Activated CD4-positive, alpha-beta memory T cell treated with anti-CD3 and anti-CD28 coated beads, Interleukin-2, amount 10 ng/mL, durations not matched to agents 7 days and 5 days (primary cell): Measurements from ENCODE around the gene CLTC. TPM values are rescaled to one million over a fixed set of nuclear protein-coding genes. Genes with fewer than 3 reads are reported as not detected.
A peak's percentile ranks its signal among the peaks of the same experiment; 100 is the strongest.

ENCODE experiments used
- CTCF ChIA-PET: fragments of 350-600 bp; sonication (Branson Sonifier 250); formaldehyde crosslinking; loops from one replicate; lab custom pipeline; 2021; ENCODE audit warnings: antibody characterized with exemption, inconsistent platforms; lab: Charles Lee
- POLR2A ChIA-PET: fragments of 350-600 bp; sonication (Branson Sonifier 250); formaldehyde crosslinking; loops from one replicate; lab custom pipeline; 2021; ENCODE audit warnings: antibody characterized with exemption; lab: Charles Lee
- DNase-seq: peaks from one replicate; pipeline ENCODE4 v3.0.0-alpha.2; 2020
- H3K27ac Mint-ChIP-seq: one replicate; pipeline ENCODE4 v1.8.0; 2021; ENCODE audit warnings: mild to moderate bottlenecking, mixed read lengths
- H3K27me3 Mint-ChIP-seq: one replicate; pipeline ENCODE4 v1.8.0; 2021; ENCODE audit warnings: mixed read lengths
- H3K36me3 Mint-ChIP-seq: one replicate; pipeline ENCODE4 v1.8.0; 2021; ENCODE audit warnings: low read depth, mixed read lengths
- H3K4me1 Mint-ChIP-seq: one replicate; pipeline ENCODE4 v1.8.0; 2021; ENCODE audit warnings: mixed read lengths
- H3K4me3 Mint-ChIP-seq: one replicate; pipeline ENCODE4 v1.8.0; 2021; ENCODE audit warnings: mild to moderate bottlenecking, mixed read lengths
- H3K9me3 Mint-ChIP-seq: one replicate; pipeline ENCODE4 v1.8.0; 2021; ENCODE audit warnings: mixed read lengths
- total RNA-seq, 2 experiments: library from RNA; stranded (reverse); gene quantifications; one replicate each; pipeline ENCODE4 v1.2.3, GENCODE V29; 2021

CLTC gene
- total RNA-seq, 2 experiments from 2014 or later: 156 to 163 TPM

DNA sequence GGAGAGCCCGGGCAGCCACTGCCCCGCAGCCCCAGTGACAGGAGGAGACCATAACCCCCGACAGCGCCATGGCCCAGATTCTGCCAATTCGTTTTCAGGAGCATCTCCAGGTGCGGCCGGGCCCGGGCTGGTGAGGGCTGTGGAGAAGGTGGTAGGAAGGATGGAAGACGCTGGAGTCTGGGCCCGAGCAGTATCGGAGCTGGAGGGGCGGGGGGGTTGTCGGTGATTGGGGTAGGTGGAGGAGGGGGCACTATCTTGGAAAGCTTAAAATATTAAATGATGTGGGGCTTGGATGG, 317 bp downstream of the CLTC start:
- peaks cover 40% of the 10 kb centered on the region for H3K36me3 Mint-ChIP-seq
- CTCF ChIA-PET: interaction anchor here (1.1 to 1.9 kb wide), 5 partner anchors 14 to 309 kb away, joined by 3 to 5 read pairs (median 4); partner anchors contain the start of genes PTRH2 and VMP1

DNA sequence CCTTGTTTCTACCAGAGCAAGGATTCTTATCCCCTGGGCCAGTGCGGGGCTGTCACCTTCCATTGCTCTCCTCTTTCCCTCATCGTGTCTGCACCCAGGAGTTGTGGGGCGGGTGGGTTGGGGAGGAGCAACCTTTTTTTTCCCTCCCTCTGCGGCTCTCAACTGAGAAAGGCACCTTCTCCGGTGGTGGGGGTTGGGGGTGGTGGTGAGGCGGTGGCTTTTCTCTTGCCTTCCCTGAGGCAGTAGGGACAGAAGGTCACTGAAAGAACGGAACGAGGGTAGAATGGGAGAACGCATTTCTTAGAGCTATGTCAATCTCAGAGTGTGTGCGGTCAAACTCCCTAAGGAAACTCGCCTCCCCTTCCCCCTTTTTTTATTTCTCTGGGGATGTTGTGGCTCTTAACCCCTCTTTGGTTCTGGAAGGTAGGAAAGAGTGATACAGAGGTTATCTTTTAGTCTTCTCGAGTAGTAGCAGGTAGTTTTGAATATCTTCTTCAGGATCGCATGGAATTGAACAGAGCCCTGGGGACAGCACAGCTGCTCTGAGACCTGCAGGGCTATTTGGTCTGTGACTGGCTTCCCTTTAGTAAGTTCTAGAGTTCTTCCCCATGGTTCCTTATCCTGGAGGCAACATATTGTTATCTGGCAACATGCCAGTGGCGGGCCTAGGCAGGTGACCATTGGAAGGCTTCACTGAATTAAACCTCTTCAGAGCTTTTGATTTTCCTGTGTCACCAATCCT, 994 bp downstream of the CLTC start:
- peaks cover 54% of the 10 kb centered on the region for H3K4me1 Mint-ChIP-seq
- peak; percentile 69 for DNase-seq
- H3K4me3 Mint-ChIP-seq: peak overlapping the region; percentile 89
- no peaks in the 10 kb centered on the region for H3K27me3 Mint-ChIP-seq
- H3K27ac Mint-ChIP-seq: peak overlapping the region; percentile 99
- no peaks in the 10 kb centered on the region for H3K9me3 Mint-ChIP-seq
- peaks cover 42% of the 10 kb centered on the region for H3K36me3 Mint-ChIP-seq
- ChIA-PET POLR2A (interaction anchor here (0.8 to 7.3 kb wide), 30 partner anchors 11 to 1277 kb away, joined by 3 to 98 read pairs (median 9); partner anchors contain the start of genes DHX40, HEATR6, PTRH2 and RNFT1), CTCF (interaction anchor here (1.6 kb wide), 1 partner anchor 15 kb away, joined by 3 read pairs; no protein-coding TSS in a partner anchor)

More for the DNA sequence above, 317 bp downstream of the CLTC start:
- H3K9me3 Mint-ChIP-seq: no peaks in the 10 kb centered on the region
- DNase-seq: no peak
- H3K27me3 Mint-ChIP-seq: no peaks in the 10 kb centered on the region
- peak overlapping the region; percentile 99 for H3K27ac Mint-ChIP-seq
- peaks cover 50% of the 10 kb centered on the region for H3K4me1 Mint-ChIP-seq
- POLR2A ChIA-PET: interaction anchor here (0.8 to 7.3 kb wide), 38 partner anchors 11 to 1276 kb away, joined by 3 to 98 read pairs (median 8); partner anchors contain the start of genes CA4, DHX40, PRR11 and PTRH2
- H3K4me3 Mint-ChIP-seq: peak overlapping the region; percentile 89

DNA sequence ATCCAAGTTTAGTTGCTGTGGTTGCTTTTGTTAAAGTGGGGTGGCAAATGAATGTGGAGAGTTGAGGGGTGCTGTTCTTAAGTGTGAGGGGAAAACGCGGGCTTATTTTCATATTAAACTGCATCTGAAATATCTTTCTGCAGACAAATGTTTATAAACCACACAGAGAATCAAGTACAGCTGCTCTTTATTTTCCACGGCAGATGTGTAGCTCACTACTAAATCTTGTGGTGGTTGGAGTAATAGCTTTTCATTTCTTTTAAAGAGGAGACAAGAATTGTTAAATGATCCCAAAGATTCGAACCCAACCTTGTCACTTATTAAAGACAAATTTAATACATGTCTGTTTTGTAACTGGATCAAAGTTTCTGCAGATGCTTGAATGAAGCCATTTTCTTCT, 2.1 kb downstream of the CLTC start:
- ChIA-PET CTCF (interaction anchor here (0.8 to 1.1 kb wide), 2 partner anchors 292 to 311 kb away, joined by 3 read pairs; no protein-coding TSS in a partner anchor), POLR2A (interaction anchor here (1.3 to 7.3 kb wide), 4 partner anchors 14 to 343 kb away, joined by 3 to 98 read pairs (median 70); partner anchors contain the start of gene RNFT1)
- H3K27ac Mint-ChIP-seq: peak overlapping the region; percentile 21
- peaks cover 49% of the 10 kb centered on the region for H3K36me3 Mint-ChIP-seq
- DNase-seq: no peak
- no peaks in the 10 kb centered on the region for H3K9me3 Mint-ChIP-seq
- peak overlapping the region; percentile 89 for H3K4me3 Mint-ChIP-seq
- H3K4me1 Mint-ChIP-seq: peaks cover 62% of the 10 kb centered on the region
- no peaks in the 10 kb centered on the region for H3K27me3 Mint-ChIP-seq

DNA sequence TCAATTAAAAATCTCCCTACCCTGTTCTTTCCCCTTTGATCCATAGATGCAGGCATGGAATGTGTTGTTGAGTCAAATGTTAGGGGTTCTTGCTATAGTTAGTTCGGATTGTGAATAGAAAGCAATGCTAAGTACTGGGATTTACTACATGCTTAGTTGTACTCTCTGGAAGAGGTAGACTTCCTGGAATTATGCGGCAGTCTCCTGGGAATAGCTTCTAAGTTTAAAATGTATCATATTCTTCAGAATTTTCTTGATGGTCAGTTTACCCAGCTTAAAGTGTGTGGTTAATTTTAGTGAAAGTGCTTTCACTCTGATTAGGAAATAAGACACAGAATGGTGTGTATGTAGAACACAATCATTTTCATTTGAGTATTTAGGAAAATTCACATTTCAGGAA, 3.5 kb downstream of the CLTC start:
- CTCF ChIA-PET: interaction anchor here (1.0 kb wide), 1 partner anchor 63 kb away, joined by 3 read pairs; no protein-coding TSS in a partner anchor
- peak overlapping the region; percentile 28 for H3K4me3 Mint-ChIP-seq
- POLR2A ChIA-PET: interaction anchor here (0.7 to 7.3 kb wide), 5 partner anchors 13 to 270 kb away, joined by 3 to 98 read pairs (median 65); partner anchors contain the start of genes RPS6KB1 and TUBD1

DNA sequence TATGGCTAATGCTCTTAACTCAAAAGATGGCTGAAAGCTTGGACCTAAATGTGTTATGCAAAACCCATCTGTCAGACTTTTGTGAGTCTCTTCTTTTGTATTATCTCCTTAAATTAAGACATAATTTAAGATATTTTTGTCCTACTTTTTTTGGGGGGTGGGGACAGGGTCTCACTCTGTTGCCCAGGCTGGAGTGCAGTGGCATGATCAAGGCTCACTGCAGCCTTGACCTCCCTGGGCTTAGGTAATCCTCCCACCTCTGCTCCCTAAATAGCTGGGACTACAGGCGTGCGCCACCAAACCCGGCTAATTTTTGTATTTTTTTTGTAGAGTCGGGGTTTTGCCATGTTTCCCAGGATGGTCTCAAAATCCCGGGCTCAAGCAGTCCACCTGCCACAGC, 7.1 kb downstream of the CLTC start:
- no peak overlapping the region for H3K4me3 Mint-ChIP-seq
- CTCF ChIA-PET: no interaction called here
- H3K27me3 Mint-ChIP-seq: no peaks in the 10 kb centered on the region
- DNase-seq: no peak
- no peak overlapping the region for H3K27ac Mint-ChIP-seq
- no peaks in the 10 kb centered on the region for H3K9me3 Mint-ChIP-seq
- H3K4me1 Mint-ChIP-seq: peaks cover 71% of the 10 kb centered on the region
- H3K36me3 Mint-ChIP-seq: peaks cover 51% of the 10 kb centered on the region
- POLR2A ChIA-PET: interaction anchor here (1.7 kb wide), 1 partner anchor 9 kb away, joined by 7 read pairs; no protein-coding TSS in a partner anchor

More for the DNA sequence above, 3.5 kb downstream of the CLTC start:
- peaks cover 56% of the 10 kb centered on the region for H3K4me1 Mint-ChIP-seq
- no peaks in the 10 kb centered on the region for H3K9me3 Mint-ChIP-seq
- H3K27me3 Mint-ChIP-seq: no peaks in the 10 kb centered on the region
- peaks cover 55% of the 10 kb centered on the region for H3K36me3 Mint-ChIP-seq
- no peak for DNase-seq
- no peak overlapping the region for H3K27ac Mint-ChIP-seq

DNA sequence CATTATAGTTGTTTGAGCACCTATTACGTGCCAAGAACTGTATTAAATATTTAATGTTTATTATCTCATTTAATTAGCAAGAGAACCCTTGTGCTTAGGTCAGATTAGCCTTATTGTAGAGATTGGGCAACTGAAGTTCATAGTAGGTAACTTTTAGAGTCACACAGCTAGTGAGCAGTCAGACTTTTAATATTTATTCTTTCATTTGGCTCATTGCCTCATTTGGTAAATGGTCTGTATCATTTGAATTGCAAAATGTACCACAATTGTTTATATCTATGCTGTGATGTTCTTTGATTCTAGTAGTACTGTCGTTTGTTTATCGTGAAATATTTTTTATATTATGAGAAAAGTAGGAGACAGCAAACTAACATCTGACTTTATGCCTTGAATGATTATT, 7.6 kb downstream of the CLTC start:
- Mint-ChIP-seq H3K36me3 (peaks cover 50% of the 10 kb centered on the region), H3K27ac (no peak overlapping the region), H3K4me3 (no peak overlapping the region), H3K27me3 (no peaks in the 10 kb centered on the region), H3K9me3 (no peaks in the 10 kb centered on the region), H3K4me1 (peaks cover 67% of the 10 kb centered on the region)
- DNase-seq: no peak
- ChIA-PET CTCF (no interaction called here), POLR2A (interaction anchor here (0.7 to 1.7 kb wide), 3 partner anchors 10 to 61 kb away, joined by 3 to 7 read pairs (median 4); no protein-coding TSS in a partner anchor)

DNA sequence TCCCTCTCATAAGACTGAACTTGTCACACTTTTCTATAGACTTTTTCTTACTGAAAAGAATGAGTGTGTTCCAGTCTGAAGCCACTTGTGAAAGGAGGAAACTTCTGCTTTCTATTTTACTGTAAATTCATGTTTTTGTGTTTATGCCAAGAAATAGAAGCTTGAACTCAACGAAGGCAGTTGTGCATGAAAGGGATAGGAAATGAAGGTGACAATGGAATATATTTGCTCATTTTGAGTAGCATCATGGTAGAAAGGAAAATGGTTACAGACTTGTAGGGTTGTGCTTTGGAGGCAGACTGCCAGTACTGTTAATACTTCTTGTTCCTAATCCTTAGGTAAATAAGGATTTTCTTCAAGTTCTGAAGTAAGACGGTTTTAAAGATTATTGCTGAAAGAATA, 8.1 kb downstream of the CLTC start:
- H3K4me1 Mint-ChIP-seq: peaks cover 67% of the 10 kb centered on the region
- no peak overlapping the region for H3K27ac Mint-ChIP-seq
- no peaks in the 10 kb centered on the region for H3K9me3 Mint-ChIP-seq
- ChIA-PET POLR2A (interaction anchor here (0.7 to 1.7 kb wide), 3 partner anchors 10 to 62 kb away, joined by 3 to 7 read pairs (median 4); no protein-coding TSS in a partner anchor), CTCF (no interaction called here)
- no peak overlapping the region for H3K4me3 Mint-ChIP-seq
- DNase-seq: no peak
- no peaks in the 10 kb centered on the region for H3K27me3 Mint-ChIP-seq
- H3K36me3 Mint-ChIP-seq: peaks cover 53% of the 10 kb centered on the region

DNA sequence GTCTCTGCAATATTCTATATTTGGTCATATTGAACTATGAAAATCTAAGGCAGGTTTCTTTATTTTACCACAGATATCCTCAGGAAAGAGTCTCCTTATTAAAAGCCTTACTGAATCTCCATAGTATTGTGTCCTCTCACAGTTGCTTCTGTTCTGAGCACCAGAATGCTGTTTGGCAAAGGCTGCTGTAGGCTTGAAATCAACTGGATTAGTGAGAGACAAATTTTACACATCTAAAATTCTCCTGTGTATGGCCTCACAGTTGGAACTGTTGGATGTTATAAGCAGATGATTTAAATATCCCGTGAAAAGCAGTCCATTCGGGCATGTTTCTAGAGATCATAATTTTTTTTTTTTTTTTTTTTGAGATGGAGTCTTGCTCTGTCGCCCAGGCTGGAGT, 9.5 kb downstream of the CLTC start:
- POLR2A ChIA-PET: no interaction called here
- peaks cover 44% of the 10 kb centered on the region for H3K36me3 Mint-ChIP-seq

DNA sequence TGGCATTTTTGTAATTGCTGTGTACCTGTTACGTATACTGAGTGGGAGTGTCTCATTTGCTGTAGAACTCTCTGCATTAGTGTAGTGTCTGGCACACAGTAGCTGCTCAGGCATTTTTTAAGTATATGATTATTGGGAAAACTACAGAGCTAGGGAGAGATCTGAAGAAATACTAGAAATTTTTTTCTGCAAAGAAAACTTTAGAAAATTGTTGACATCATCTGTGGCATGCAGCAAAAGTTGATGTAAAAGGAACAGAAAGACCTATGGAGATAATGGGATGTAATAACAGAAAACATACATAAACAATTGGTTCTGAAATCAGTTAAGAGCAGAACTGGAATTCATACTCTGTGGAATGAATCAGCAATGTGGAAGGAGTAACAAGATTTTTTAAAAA, 11.6 kb downstream of the CLTC start:
- Mint-ChIP-seq H3K4me1 (peaks cover 77% of the 10 kb centered on the region), H3K9me3 (no peaks in the 10 kb centered on the region), H3K36me3 (peaks cover 36% of the 10 kb centered on the region), H3K27ac (no peak overlapping the region), H3K27me3 (no peaks in the 10 kb centered on the region), H3K4me3 (no peak overlapping the region)
- CTCF ChIA-PET: no interaction called here
- DNase-seq: no peak
- POLR2A ChIA-PET: no interaction called here

More for the DNA sequence above, 9.5 kb downstream of the CLTC start:
- no peak for DNase-seq
- peaks cover 68% of the 10 kb centered on the region for H3K4me1 Mint-ChIP-seq
- CTCF ChIA-PET: no interaction called here
- H3K27ac Mint-ChIP-seq: no peak overlapping the region
- no peaks in the 10 kb centered on the region for H3K9me3 Mint-ChIP-seq
- no peak overlapping the region for H3K4me3 Mint-ChIP-seq
- H3K27me3 Mint-ChIP-seq: no peaks in the 10 kb centered on the region

DNA sequence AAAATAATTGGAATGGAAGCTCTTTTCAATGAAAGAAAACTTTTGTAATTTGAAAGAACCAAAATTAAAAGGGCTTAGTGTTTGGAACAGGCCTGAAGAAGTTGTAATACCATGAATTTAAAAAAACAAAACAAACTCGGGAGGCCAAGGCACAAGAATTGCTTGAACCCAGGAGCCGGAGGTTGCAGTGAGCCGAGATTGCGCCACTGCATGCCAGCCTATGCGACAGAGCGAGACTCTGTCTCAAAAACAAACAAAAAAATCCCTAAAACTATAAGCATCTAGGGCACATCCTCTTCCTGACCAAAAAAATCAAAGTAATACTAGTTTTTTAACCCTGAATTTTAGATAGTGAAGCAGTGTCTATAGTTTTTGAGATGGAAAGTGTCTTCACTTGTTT, 12.7 kb downstream of the CLTC start:
- Mint-ChIP-seq H3K36me3 (peaks cover 35% of the 10 kb centered on the region), H3K9me3 (no peaks in the 10 kb centered on the region), H3K4me3 (no peak overlapping the region), H3K4me1 (peaks cover 75% of the 10 kb centered on the region), H3K27me3 (no peaks in the 10 kb centered on the region), H3K27ac (peak overlapping the region; percentile 3)
- ChIA-PET CTCF (no interaction called here), POLR2A (interaction anchor here (1.4 kb wide), 1 partner anchor 10 kb away, joined by 3 read pairs; no protein-coding TSS in a partner anchor)
- no peak for DNase-seq

DNA sequence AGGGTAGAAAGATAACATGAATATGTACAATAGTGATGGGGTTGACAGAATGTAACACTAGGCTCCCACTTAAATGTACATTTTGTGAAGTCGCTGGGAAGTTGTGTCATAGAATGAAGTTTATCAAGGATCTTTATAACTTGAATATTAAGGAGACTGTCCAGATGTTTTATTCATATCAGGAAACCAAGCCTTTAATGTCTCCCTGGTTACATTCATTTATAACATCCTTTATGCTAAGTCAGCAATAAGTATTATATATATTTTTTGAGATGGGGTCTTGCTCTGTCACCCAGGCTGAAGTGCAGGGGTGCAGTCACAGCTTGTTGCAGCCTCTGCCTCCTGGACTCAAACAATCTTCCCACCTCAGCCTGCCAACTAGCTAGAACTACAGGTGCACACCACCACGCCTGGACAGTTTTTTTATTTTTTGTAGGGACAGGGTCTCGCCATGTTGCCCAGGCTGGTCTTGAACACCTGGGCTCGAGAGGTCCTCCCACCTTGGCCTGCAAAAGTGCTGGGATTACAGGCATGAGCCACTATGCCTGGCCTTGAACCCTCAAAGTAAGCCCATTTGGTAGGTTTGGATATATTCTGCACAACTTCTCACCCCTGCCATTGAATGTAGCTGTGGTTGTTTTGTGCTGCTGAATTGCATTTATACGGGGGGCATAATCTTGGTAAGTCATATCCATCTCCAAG, 14.1 kb downstream of the CLTC start:
- POLR2A ChIA-PET: interaction anchor here (0.6 to 5.7 kb wide), 6 partner anchors 8 to 41 kb away, joined by 3 to 98 read pairs (median 4); partner anchors contain the start of gene CLTC
- Mint-ChIP-seq H3K4me1 (peaks cover 68% of the 10 kb centered on the region), H3K27ac (peak overlapping the region; percentile 69), H3K4me3 (no peak overlapping the region), H3K9me3 (no peaks in the 10 kb centered on the region), H3K27me3 (no peaks in the 10 kb centered on the region), H3K36me3 (peaks cover 29% of the 10 kb centered on the region)
- DNase-seq: no peak
- CTCF ChIA-PET: interaction anchor here (1.6 kb wide), 1 partner anchor 14 kb away, joined by 5 read pairs; the partner anchor contains the start of gene CLTC
